ENCODE measurements around the gene KLHL35. TPM values are rescaled to one million over a fixed set of nuclear protein-coding genes. Genes with fewer than 3 reads are reported as not detected.
"Not testable (repeated sequence)": the region's sequence is repeated elsewhere in the genome, so short reads cannot be mapped to it uniquely, and the experiment has no call there.

KLHL35 gene
- total and polyA plus RNA-seq, 2 experiments from 2014 or later = 2.2 to 3.4 TPM

DNA sequence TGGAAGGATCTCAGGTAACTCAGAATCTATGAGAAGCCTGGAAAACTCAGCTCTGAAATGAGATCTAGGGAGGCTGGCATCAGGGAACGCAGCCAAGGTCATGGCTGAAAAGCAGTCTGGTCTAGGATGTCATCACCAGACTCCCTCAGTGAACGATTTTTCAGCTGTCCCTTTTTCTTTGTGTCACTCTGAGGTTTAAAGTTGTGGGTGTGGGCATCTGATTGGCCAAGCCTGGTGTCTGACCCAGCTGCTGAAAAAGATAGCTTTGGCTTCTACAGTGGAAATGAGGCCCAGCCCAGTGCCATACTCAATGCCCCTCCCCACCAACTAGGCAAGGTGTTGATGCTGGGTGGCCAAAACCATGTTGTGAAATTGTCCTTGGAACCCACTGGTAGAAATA, 19.1 kb downstream of the KLHL35 start:
- TF ChIP-seq, protein P1, sequence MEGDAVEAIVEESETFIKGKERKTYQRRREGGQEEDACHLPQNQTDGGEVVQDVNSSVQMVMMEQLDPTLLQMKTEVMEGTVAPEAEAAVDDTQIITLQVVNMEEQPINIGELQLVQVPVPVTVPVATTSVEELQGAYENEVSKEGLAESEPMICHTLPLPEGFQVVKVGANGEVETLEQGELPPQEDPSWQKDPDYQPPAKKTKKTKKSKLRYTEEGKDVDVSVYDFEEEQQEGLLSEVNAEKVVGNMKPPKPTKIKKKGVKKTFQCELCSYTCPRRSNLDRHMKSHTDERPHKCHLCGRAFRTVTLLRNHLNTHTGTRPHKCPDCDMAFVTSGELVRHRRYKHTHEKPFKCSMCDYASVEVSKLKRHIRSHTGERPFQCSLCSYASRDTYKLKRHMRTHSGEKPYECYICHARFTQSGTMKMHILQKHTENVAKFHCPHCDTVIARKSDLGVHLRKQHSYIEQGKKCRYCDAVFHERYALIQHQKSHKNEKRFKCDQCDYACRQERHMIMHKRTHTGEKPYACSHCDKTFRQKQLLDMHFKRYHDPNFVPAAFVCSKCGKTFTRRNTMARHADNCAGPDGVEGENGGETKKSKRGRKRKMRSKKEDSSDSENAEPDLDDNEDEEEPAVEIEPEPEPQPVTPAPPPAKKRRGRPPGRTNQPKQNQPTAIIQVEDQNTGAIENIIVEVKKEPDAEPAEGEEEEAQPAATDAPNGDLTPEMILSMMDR (IDR thresholded peaks at IDR 0.05; ENCODE audit: low read depth, low read length) = no peak
- peaks cover 31% of the 10 kb centered on the region for H3K36me3 ChIP-seq
- H3K4me1 ChIP-seq (ENCODE audit: low read depth) = no peaks in the 10 kb centered on the region
- no peak for DNase-seq (ENCODE audit: low read depth in 1 of 2, low spot score in 1 of 2)
- no peak overlapping the region for H3K4me3 ChIP-seq
- H3K9me3 ChIP-seq (ENCODE audit: low read depth) = no peaks in the 10 kb centered on the region
- peak overlapping the region; percentile 23 for H3K27ac ChIP-seq
- no peaks in the 10 kb centered on the region for H3K27me3 ChIP-seq

DNA sequence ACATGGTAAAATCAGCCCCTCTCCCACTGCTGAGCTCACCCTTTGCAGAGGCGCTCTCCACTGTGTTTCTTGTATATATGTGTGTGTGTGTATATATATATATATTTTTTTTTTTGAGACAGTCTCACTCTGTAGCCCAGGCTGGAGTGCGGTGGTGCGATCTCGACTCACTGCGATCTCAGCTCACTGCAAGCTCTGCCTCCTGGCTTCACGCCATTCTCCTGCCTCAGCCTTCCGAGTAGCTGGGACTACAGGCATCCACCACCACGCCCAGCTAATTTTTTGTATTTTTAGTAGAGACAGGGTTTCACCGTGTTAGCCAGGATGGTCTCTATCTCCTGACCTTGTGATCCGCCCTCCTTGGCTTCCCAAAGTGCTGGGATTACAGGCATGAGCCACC, 19.9 kb downstream of the KLHL35 start:
- not testable (repeated sequence) for H3K27me3 ChIP-seq; H3K9me3 ChIP-seq (ENCODE audit: low read depth); H3K27ac ChIP-seq; H3K4me1 ChIP-seq (ENCODE audit: low read depth); DNase-seq (ENCODE audit: low read depth in 1 of 2, low spot score in 1 of 2); H3K4me3 ChIP-seq
- H3K36me3 ChIP-seq = peaks cover 33% of the 10 kb centered on the region

DNA sequence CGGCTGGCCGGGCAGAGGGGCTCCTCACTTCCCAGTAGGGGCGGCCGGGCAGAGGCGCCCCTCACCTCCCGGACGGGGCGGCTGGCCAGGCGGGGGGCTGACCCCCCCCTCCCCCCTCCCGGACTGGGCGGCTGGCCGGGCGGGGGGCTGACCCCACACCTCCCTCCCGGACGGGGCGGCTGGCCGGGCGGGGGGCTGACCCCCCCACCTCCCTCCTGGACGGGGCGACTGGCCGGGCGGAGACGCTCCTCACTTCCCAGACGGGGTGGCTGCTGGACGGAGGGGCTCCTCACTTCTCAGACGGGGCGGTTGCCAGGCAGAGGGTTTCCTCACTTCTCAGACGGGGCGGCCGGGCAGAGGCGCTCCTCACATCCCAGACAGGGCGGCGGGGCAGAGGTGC, 23.0 kb downstream of the KLHL35 start:
- peaks cover 41% of the 10 kb centered on the region for H3K36me3 ChIP-seq
- not testable (repeated sequence) for H3K27ac ChIP-seq

DNA sequence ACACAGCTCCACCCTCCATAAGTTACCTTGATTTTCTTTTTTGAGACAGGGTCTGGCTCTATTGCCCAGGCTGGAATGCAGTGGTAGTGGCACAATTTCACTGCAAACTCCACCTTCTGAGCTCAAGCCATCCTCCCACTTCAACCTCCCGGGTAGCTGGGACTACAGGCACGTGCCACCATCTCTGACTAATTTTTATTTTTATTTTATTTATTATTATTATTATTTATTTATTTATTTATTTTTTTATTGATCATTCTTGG, 24.1 kb downstream of the KLHL35 start:
- Histone ChIP-seq H3K36me3 (peaks cover 46% of the 10 kb centered on the region), H3K9me3 (ENCODE audit: low read depth) (no peaks in the 10 kb centered on the region), H3K4me1 (ENCODE audit: low read depth) (no peaks in the 10 kb centered on the region), H3K27ac (no peak overlapping the region), H3K4me3 (no peak overlapping the region), H3K27me3 (no peaks in the 10 kb centered on the region)
- TF ChIP-seq, protein P1 (IDR thresholded peaks at IDR 0.05; ENCODE audit: low read depth, low read length) = no peak
- DNase-seq (ENCODE audit: low read depth in 1 of 2, low spot score in 1 of 2) = no peak

More for the DNA sequence above, 23.0 kb downstream of the KLHL35 start:
- H3K27me3 ChIP-seq; DNase-seq (ENCODE audit: low read depth in 1 of 2, low spot score in 1 of 2); H3K4me3 ChIP-seq; H3K9me3 ChIP-seq (ENCODE audit: low read depth); H3K4me1 ChIP-seq (ENCODE audit: low read depth): not testable (repeated sequence)

DNA sequence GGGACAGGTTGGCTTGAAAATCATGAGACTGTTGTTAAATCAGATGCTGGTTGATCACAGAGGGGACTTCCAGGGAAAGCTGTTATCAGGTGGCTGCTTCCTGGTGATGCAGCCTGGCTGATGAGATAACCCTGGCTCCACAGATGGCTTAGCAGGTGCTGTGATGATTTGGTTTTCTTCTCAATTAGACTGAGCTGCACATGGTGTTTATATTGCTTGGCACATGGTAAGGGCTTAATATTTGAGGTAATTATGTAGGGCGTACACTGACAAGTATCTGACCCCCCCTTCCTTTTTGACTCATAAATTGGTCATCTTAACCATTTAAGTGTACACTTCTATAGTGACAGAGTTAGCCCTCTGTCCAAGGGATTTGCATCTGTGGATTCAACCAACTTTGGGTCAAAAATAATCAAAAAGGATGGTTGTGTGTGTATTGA, 26.6 kb downstream of the KLHL35 start:
- Histone ChIP-seq H3K27ac (peak overlapping the region; percentile 24), H3K9me3 (ENCODE audit: low read depth) (no peaks in the 10 kb centered on the region), H3K4me1 (ENCODE audit: low read depth) (peaks cover under 1% of the 10 kb centered on the region), H3K36me3 (peaks cover 55% of the 10 kb centered on the region), H3K4me3 (no peak overlapping the region), H3K27me3 (no peaks in the 10 kb centered on the region)
- TF ChIP-seq, protein P1 (IDR thresholded peaks at IDR 0.05; ENCODE audit: low read depth, low read length) = no peak
- peak in 1 of 2 donors; percentile 23 for DNase-seq (ENCODE audit: low read depth in 1 of 2, low spot score in 1 of 2)

DNA sequence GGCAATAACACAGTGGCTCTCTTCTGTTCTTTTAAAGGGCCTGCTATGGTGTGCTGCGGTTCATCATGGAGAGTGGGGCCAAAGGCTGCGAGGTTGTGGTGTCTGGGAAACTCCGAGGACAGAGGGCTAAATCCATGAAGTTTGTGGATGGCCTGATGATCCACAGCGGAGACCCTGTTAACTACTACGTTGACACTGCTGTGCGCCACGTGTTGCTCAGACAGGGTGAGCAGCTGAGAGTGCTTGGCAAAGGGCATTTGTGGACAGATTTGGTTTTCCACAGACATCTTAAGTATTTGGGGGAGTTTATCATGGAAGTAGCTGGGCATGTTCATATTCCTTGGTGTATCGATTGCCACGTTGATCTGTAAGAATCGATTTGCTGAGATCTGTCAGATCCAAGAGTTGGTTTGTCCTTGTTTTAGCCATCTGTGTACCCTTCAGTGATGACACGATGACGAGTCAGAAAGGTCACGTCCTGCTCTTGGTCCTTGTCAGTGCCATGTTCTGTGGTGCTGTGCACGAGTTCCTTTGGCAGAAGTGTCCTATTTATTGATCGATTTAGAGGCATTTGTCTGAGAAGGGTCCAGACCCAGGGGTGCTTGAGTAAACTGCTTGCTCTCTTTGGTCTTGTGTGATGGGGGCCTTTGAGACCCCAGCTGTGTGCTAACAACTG, 28.9 kb downstream of the KLHL35 start:
- Histone ChIP-seq H3K36me3 (peaks cover 60% of the 10 kb centered on the region), H3K9me3 (ENCODE audit: low read depth) (no peaks in the 10 kb centered on the region), H3K4me1 (ENCODE audit: low read depth) (peaks cover 4% of the 10 kb centered on the region), H3K27me3 (no peaks in the 10 kb centered on the region), H3K4me3 (no peak overlapping the region), H3K27ac (peak overlapping the region; percentile 3)
- TF ChIP-seq, protein P1 (IDR thresholded peaks at IDR 0.05; ENCODE audit: low read depth, low read length) = no peak
- DNase-seq (ENCODE audit: low read depth in 1 of 2, low spot score in 1 of 2) = no peak
